IMR-90 (cell line): ENCODE measurements around the gene CLIC3. TPM values are rescaled to one million over a fixed set of nuclear protein-coding genes. Genes with fewer than 3 reads are reported as not detected.

ENCODE experiments used
- ATAC-seq: fragments of 200-7000 bp; cut with Tn5 transposase; 2 replicates; pipeline ENCODE4 v1.9.1; 2020; ENCODE audit warnings: low read depth, mild to moderate bottlenecking, moderate library complexity
- BruUV-seq: library from RNA; stranded (reverse); fragments of 400-500 nt; replicated peaks from 2 replicates; lab custom pipeline; 2021; lab: Mats Ljungman, UMichigan
- CTCF ChIA-PET: fragments of 300-600 bp; formaldehyde crosslinking; extraction: SDS; loops from one replicate; lab custom pipeline; 2021; ENCODE audit warnings: antibody characterized with exemption; lab: Yijun Ruan, JAX
- POLR2A ChIA-PET: fragments of 300-600 bp; sonication (Branson Sonifier 250); formaldehyde crosslinking; loops from one replicate; lab custom pipeline; 2022; ENCODE audit warnings: antibody characterized with exemption; ENCODE audit not compliant: unreplicated experiment; lab: Charles Lee
- DNase-seq: peaks from one replicate; pipeline ENCODE4 v3.0.0; 2013
- H2AFZ ChIP-seq: replicated peaks from 2 replicates; pipeline ENCODE3; 2013; ENCODE audit warnings: low read length, mild to moderate bottlenecking; ENCODE audit not compliant: poor library complexity
- H2AK5ac ChIP-seq: 2 replicates; pipeline ENCODE4 v1.6.1; 2013; ENCODE audit warnings: low read depth, low read length, inconsistent platforms
- H2AK9ac ChIP-seq: replicated peaks from 2 replicates; pipeline ENCODE3; 2013; ENCODE audit warnings: mild to moderate bottlenecking, low read depth, low read length, moderate library complexity; ENCODE audit not compliant: poor library complexity
- H2BK120ac ChIP-seq: 2 replicates; pipeline ENCODE4 v1.6.1; 2013; ENCODE audit warnings: low read depth, low read length, inconsistent platforms
- H2BK15ac ChIP-seq: 3 replicates; pipeline ENCODE4 v1.6.1; 2013; ENCODE audit warnings: low read depth, low read length, inconsistent platforms
- H2BK20ac ChIP-seq: 2 replicates; pipeline ENCODE4 v1.6.1; 2013; ENCODE audit warnings: low read depth, mild to moderate bottlenecking, inconsistent platforms, low read length, moderate library complexity
- H2BK5ac ChIP-seq: 2 replicates; pipeline ENCODE4 v1.6.1; 2013; ENCODE audit warnings: mild to moderate bottlenecking, low read depth, low read length, inconsistent platforms; ENCODE audit not compliant: poor library complexity, severe bottlenecking
- H3K14ac ChIP-seq: replicated peaks from 2 replicates; pipeline ENCODE4 v1.6.1; 2013; ENCODE audit warnings: low read depth, low read length, inconsistent platforms
- H3K18ac ChIP-seq: 2 replicates; pipeline ENCODE4 v1.6.1; 2013; ENCODE audit warnings: low read depth, low read length, control low read depth
- H3K23ac ChIP-seq: 2 replicates; pipeline ENCODE4 v1.6.1; 2013; ENCODE audit warnings: low read depth, low read length, inconsistent platforms
- H3K27ac ChIP-seq: 2 replicates; pipeline ENCODE4 v1.5.1; 2013; ENCODE audit warnings: mild to moderate bottlenecking, control low read depth, low read length; ENCODE audit not compliant: insufficient read depth
- H3K27me3 ChIP-seq: 2 replicates; pipeline ENCODE4 v1.6.1; 2013; ENCODE audit warnings: low read length; ENCODE audit not compliant: control insufficient read depth, insufficient read depth
- H3K36me3 ChIP-seq: 2 replicates; pipeline ENCODE4 v1.6.1; 2013; ENCODE audit warnings: low read length, mixed read lengths; ENCODE audit not compliant: control insufficient read depth, insufficient read depth
- H3K4ac ChIP-seq: 2 replicates; pipeline ENCODE4 v1.6.1; 2013; ENCODE audit warnings: low read depth, low read length, inconsistent platforms
- H3K4me1 ChIP-seq: 2 replicates; pipeline ENCODE4 v1.6.1; 2013; ENCODE audit warnings: low read length, mixed read lengths; ENCODE audit not compliant: control insufficient read depth, insufficient read depth
- H3K4me2 ChIP-seq: 2 replicates; pipeline ENCODE4 v1.6.1; 2013; ENCODE audit warnings: low read depth, mild to moderate bottlenecking, control low read depth, low read length, moderate library complexity
- H3K4me3 ChIP-seq: 2 replicates; pipeline ENCODE4 v1.5.1; 2013; ENCODE audit warnings: low read depth, mild to moderate bottlenecking, control low read depth, low read length, moderate library complexity; ENCODE audit not compliant: insufficient read depth
- H3K56ac ChIP-seq: 2 replicates; pipeline ENCODE4 v1.6.1; 2013; ENCODE audit warnings: low read length, inconsistent platforms; ENCODE audit not compliant: insufficient read depth; ENCODE audit errors: extremely low read depth
- H3K79me1 ChIP-seq, 2 experiments: 2 replicates each; pipeline ENCODE4 v1.6.1; 2013; ENCODE audit warnings: low read length in 2 of 2, inconsistent platforms in 1 of 2, low read depth in 1 of 2
- H3K9ac ChIP-seq: 2 replicates; pipeline ENCODE4 v1.6.1; 2013; ENCODE audit warnings: low read depth, low read length, control low read depth
- H3K9me1 ChIP-seq: 2 replicates; pipeline ENCODE4 v1.6.1; 2013; ENCODE audit warnings: low read length, inconsistent platforms; ENCODE audit not compliant: insufficient read depth
- H3K9me3 ChIP-seq: 2 replicates; pipeline ENCODE4 v1.6.1; 2013; ENCODE audit warnings: low read length; ENCODE audit not compliant: control insufficient read depth, insufficient read depth
- H4K20me1 ChIP-seq: 2 replicates; pipeline ENCODE4 v1.6.1; 2013; ENCODE audit warnings: low read length, inconsistent platforms; ENCODE audit not compliant: insufficient read depth
- H4K5ac ChIP-seq: 2 replicates; pipeline ENCODE4 v1.6.1; 2013; ENCODE audit warnings: mild to moderate bottlenecking, low read depth, low read length, control low read depth
- H4K8ac ChIP-seq, 2 experiments: 2 replicates each; pipeline ENCODE4 v1.6.1; 2013; ENCODE audit warnings: low read depth in 2 of 2, low read length in 2 of 2, control low read depth in 1 of 2, inconsistent platforms in 1 of 2
- H4K91ac ChIP-seq: 2 replicates; pipeline ENCODE4 v1.6.1; 2013; ENCODE audit warnings: low read depth, low read length, inconsistent platforms; ENCODE audit not compliant: insufficient read depth
- BHLHE40 ChIP-seq: fragments of 150-350 bp; IDR thresholded peaks from 2 replicates; pipeline ENCODE4 v1.6.1; 2016; ENCODE audit warnings: mild to moderate bottlenecking, low read depth, low read length
- CEBPB ChIP-seq: IDR thresholded peaks from 2 replicates; pipeline ENCODE4 v1.6.1; 2012; ENCODE audit warnings: low read depth, low read length, improper control_type of control experiment
- CTCF ChIP-seq: conservative IDR thresholded peaks from 2 replicates; pipeline ENCODE4 v1.5.1; 2012; ENCODE audit warnings: mild to moderate bottlenecking, low read depth, low read length, improper control_type of control experiment
- ELK1 ChIP-seq: fragments of 150-350 bp; IDR thresholded peaks from 2 replicates; pipeline ENCODE4 v1.6.1; 2016; ENCODE audit warnings: low read depth, mild to moderate bottlenecking, low read length, moderate library complexity, borderline replicate concordance
- FOS ChIP-seq: fragments of 150-350 bp; IDR thresholded peaks from 2 replicates; pipeline ENCODE4 v1.6.1; 2016; ENCODE audit warnings: low read depth, low read length
- MAFK ChIP-seq: IDR thresholded peaks from 2 replicates; pipeline ENCODE4 v1.6.1; 2012; ENCODE audit warnings: low read depth, low read length, improper control_type of control experiment
- MAZ ChIP-seq: IDR thresholded peaks from 2 replicates; pipeline ENCODE4 v1.6.1; 2012; ENCODE audit warnings: low read depth, mild to moderate bottlenecking, low read length, improper control_type of control experiment, moderate library complexity, borderline replicate concordance
- MXI1 ChIP-seq: IDR thresholded peaks from 2 replicates; pipeline ENCODE4 v1.6.1; 2012; ENCODE audit warnings: low read depth, mild to moderate bottlenecking, low read length, moderate library complexity, borderline replicate concordance
- NFE2L2 ChIP-seq: fragments of 150-350 bp; IDR thresholded peaks from 2 replicates; pipeline ENCODE4 v1.6.1; 2016; ENCODE audit warnings: low read depth, mild to moderate bottlenecking, low read length
- POLR2A ChIP-seq: IDR thresholded peaks from 2 replicates; pipeline ENCODE4 v1.6.1; 2012; ENCODE audit warnings: mild to moderate bottlenecking, low read depth, low read length
- RAD21 ChIP-seq: IDR thresholded peaks from 2 replicates; pipeline ENCODE4 v1.6.1; 2012; ENCODE audit warnings: low read length, improper control_type of control experiment
- RCOR1 ChIP-seq: IDR thresholded peaks from 2 replicates; pipeline ENCODE4 v1.6.1; 2012; ENCODE audit warnings: mild to moderate bottlenecking, low read length, improper control_type of control experiment; ENCODE audit not compliant: insufficient replicate concordance
- RFX5 ChIP-seq: IDR thresholded peaks from 2 replicates; pipeline ENCODE4 v1.8.0; 2012; ENCODE audit warnings: low read depth, mild to moderate bottlenecking, low read length, moderate library complexity
- SMC3 ChIP-seq: fragments of 150-350 bp; IDR thresholded peaks from 2 replicates; pipeline ENCODE4 v1.6.1; 2016; ENCODE audit warnings: low read depth, mild to moderate bottlenecking, antibody characterized with exemption, low read length, moderate library complexity
- WGBS, 2 experiments: methylation state at CpG; one replicate each; pipeline versions ENCODE4 v1.1.5 to v1.1.7; 2013; ENCODE audit warnings: missing lambda C conversion rate in 2 of 2; ENCODE audit not compliant: insufficient read length in 1 of 2; ENCODE audit errors: extremely low coverage in 2 of 2; 5-methylcytosine and 5-hydroxymethylcytosine counted together
- dilution Hi-C: fragments of 300-500 bp; cut with HindIII; formaldehyde crosslinking; loops from one replicate; pipeline ENCODE4 v1.14.3; 2018; ENCODE audit warnings: low sequenced_read_pairs; ENCODE audit not compliant: unreplicated experiment
- in situ Hi-C: fragments of 300-500 bp; cut with MboI; formaldehyde crosslinking; loops from 3 replicates; pipeline ENCODE4 v1.14.3; 2019; ENCODE audit warnings: low sequenced_read_pairs, inconsistent platforms, mixed read lengths
- intact Hi-C: fragments of 100-400 bp; cut with micrococcal nuclease; formaldehyde crosslinking; loops from 2 replicates; pipeline ENCODE4 v1.10.0; 2022
- polyA plus RNA-seq, 3 experiments: library from polyadenylated mRNA; depleted of rRNA; stranded (reverse); fragments of >200 nt; gene quantifications; 2 replicates each; pipeline ENCODE4 v1.2.3, GENCODE V29; 2012; ENCODE audit warnings: low replicate concordance in 1 of 3
- total RNA-seq: library from RNA; depleted of rRNA; stranded (reverse); fragments of >200 nt; gene quantifications from 2 replicates; pipeline ENCODE4 v1.2.3, GENCODE V29; 2012

CLIC3 gene
- total and polyA plus RNA-seq, 2 of the 4 experiments (the other 2 are of a cell fraction) = 0.18 to 1.7 TPM

- Histone ChIP-seq H4K5ac (no peak overlapping the region), H2BK5ac (no peak overlapping the region), H3K4me2 (no peak overlapping the region), H2AFZ (no peak overlapping the region), H3K9me1 (peaks cover 4% of the 10 kb centered on the region; the same call in 1 of the 2 replicates), H2AK5ac (no peak overlapping the region), H4K91ac (no peak overlapping the region), H2BK15ac (no peak overlapping the region), H3K4me1 (no peaks in the 10 kb centered on the region), H4K8ac (no peak overlapping the region), H3K9me3 (no peaks in the 10 kb centered on the region), H3K56ac (no peak overlapping the region), H3K23ac (no peak overlapping the region), H3K36me3 (peaks cover 14% of the 10 kb centered on the region; the same call in 1 of the 2 replicates), H3K18ac (no peak overlapping the region), H3K4ac (no peak overlapping the region), H3K79me1 (no peaks in the 10 kb centered on the region; a peak in 1 of 4 replicates), H3K27me3 (no peaks in the 10 kb centered on the region), H3K4me3 (no peak overlapping the region), H2BK120ac (no peak overlapping the region), H3K27ac (no peak overlapping the region), H3K14ac (no peak overlapping the region), H4K20me1 (no peaks in the 10 kb centered on the region; the same call in 1 of the 2 replicates), H3K9ac (no peak overlapping the region), H2BK20ac (no peak overlapping the region), H2AK9ac (no peak overlapping the region)
- in situ Hi-C loops (no loop called here), dilution Hi-C loops (no loop called here), intact Hi-C loops (no loop called here)
- ATAC-seq (no peak), DNase-seq (no peak)
- ChIA-PET POLR2A (no interaction called here), CTCF (no interaction called here)
- BruUV-seq = no TSS peak
- TF ChIP-seq RAD21 (no peak), NFE2L2 (no peak), POLR2A (no peak), MAFK (no peak), SMC3 (no peak), MAZ (no peak), RCOR1 (no peak), CTCF (no peak), ELK1 (no peak), CEBPB (no peak), FOS (no peak), RFX5 (no peak), BHLHE40 (no peak), MXI1 (no peak)
- no CpG with 5 or more reads among the region's 6 CpGs for WGBS, 2 experiments
These were observed 25.2 kb upstream of the CLIC3 start for GRCh38 chr9:137021568-137021978.
